Suppressor macrophage treated with lipopolysaccharide for 4 hours (primary cell): ENCODE measurements around the gene MAP2.

Experiments used
- DNase-seq: peaks from one replicate; pipeline ENCODE4 v3.0.0-alpha.2; 2020

The MAP2 gene

GRCh38 chr2:209600341-209601171 is 176.7 kb downstream of the MAP2 start:
- no peak for DNase-seq

- DNase-seq: no peak
Observed at GRCh38 chr2:209601497-209601896, 177.7 kb downstream of the MAP2 start.

GRCh38 chr2:209602259-209602658 is 178.4 kb downstream of the MAP2 start:
- DNase-seq: no peak

GRCh38 chr2:209609531-209609930 is 185.7 kb downstream of the MAP2 start:
- DNase-seq: no peak

GRCh38 chr2:209610631-209611030 is 186.8 kb downstream of the MAP2 start:
- no peak for DNase-seq

GRCh38 chr2:209613649-209614305 is 189.9 kb downstream of the MAP2 start:
- DNase-seq: no peak

- DNase-seq: no peak
Observed at GRCh38 chr2:209614690-209615369, 191.0 kb downstream of the MAP2 start.

GRCh38 chr2:209619782-209620181 is 195.9 kb downstream of the MAP2 start:
- peak; percentile 32 for DNase-seq

GRCh38 chr2:209624192-209624938 is 200.5 kb downstream of the MAP2 start:
- DNase-seq: no peak

GRCh38 chr2:209629597-209629996 is 205.8 kb downstream of the MAP2 start:
- DNase-seq: no peak

- no peak for DNase-seq
Observed at GRCh38 chr2:209633911-209634310, 210.1 kb downstream of the MAP2 start.

GRCh38 chr2:209636076-209636475 is 212.2 kb downstream of the MAP2 start:
- DNase-seq: no peak

- DNase-seq: no peak
Observed at GRCh38 chr2:209637293-209637692, 213.4 kb downstream of the MAP2 start.

GRCh38 chr2:209638346-209638745 is 214.5 kb downstream of the MAP2 start:
- no peak for DNase-seq

- no peak for DNase-seq
Observed at GRCh38 chr2:209640358-209640757, 216.5 kb downstream of the MAP2 start.

GRCh38 chr2:209642146-209642820 is 218.4 kb downstream of the MAP2 start:
- DNase-seq: no peak

- DNase-seq: no peak
Observed at GRCh38 chr2:209644842-209645241, 221.0 kb downstream of the MAP2 start.

- no peak for DNase-seq
Observed at GRCh38 chr2:209648714-209649113, 224.9 kb downstream of the MAP2 start.

GRCh38 chr2:209653134-209653533 is 229.3 kb downstream of the MAP2 start:
- no peak for DNase-seq

- DNase-seq: no peak
Observed at GRCh38 chr2:209661286-209661894, 237.5 kb downstream of the MAP2 start.

- no peak for DNase-seq
Observed at GRCh38 chr2:209662021-209662420, 238.2 kb downstream of the MAP2 start.

- no peak for DNase-seq
Observed at GRCh38 chr2:209663139-209663538, 239.3 kb downstream of the MAP2 start.
